Tibial artery (tissue), 4 donors: Measurements from ENCODE around the gene TBX19.

Source experiments
- DNase-seq, 2 donors: peaks; one replicate each; pipeline ENCODE4 v3.0.0-alpha.2; 2019
- H3K27ac ChIP-seq, 2 donors: fragments of 200-600 bp; sonication (generic) in 1 of 2; 1 replicate in 1 of 2; 2 replicates in 1 of 2; pipeline ENCODE4 v1.5.1; 2018 to 2019; ENCODE audit warnings: mild to moderate bottlenecking in 1 of 2
- H3K27me3 ChIP-seq, 2 donors: fragments of 200-600 bp; sonication (generic) in 1 of 2; one replicate each; pipeline versions ENCODE4 v1.5.1 to v1.6.0; 2016 to 2019
- H3K36me3 ChIP-seq, 3 donors: fragments of 200-600 bp; sonication (generic) in 2 of 3; one replicate each; pipeline ENCODE4 v1.5.1; 2016 to 2019; ENCODE audit warnings: mild to moderate bottlenecking in 2 of 3
- H3K4me1 ChIP-seq, 4 donors: fragments of 200-600 bp; sonication (generic) in 2 of 4; 1 replicate in 3 of 4; 2 replicates in 1 of 4; pipeline ENCODE4 v1.5.1; 2016 to 2019
- H3K4me3 ChIP-seq, 2 donors: fragments of 200-600 bp; sonication (generic) in 1 of 2; 1 replicate in 1 of 2; 2 replicates in 1 of 2; pipeline ENCODE4 v1.5.1; 2018 to 2019; ENCODE audit warnings: mild to moderate bottlenecking in 2 of 2
- H3K9me3 ChIP-seq, 3 donors: fragments of 200-600 bp; sonication (generic) in 1 of 3; one replicate each; pipeline ENCODE4 v1.5.1; 2016 to 2019
- CTCF ChIP-seq, 2 experiments: fragments of 200-600 bp in 1 of 2; fragments of 450-650 bp in 1 of 2; IDR thresholded peaks; one replicate each; pipeline ENCODE4 v1.5.1; 2017 to 2019; ENCODE audit warnings: antibody characterized with exemption in 2 of 2, mild to moderate bottlenecking in 1 of 2, moderate library complexity in 1 of 2
- intact Hi-C: fragments of 100-400 bp; cut with DNase I; formaldehyde crosslinking; loops from one replicate; pipeline ENCODE4 v1.15.0; 2023; ENCODE audit warnings: low total_unique reads

The TBX19 gene

DNA sequence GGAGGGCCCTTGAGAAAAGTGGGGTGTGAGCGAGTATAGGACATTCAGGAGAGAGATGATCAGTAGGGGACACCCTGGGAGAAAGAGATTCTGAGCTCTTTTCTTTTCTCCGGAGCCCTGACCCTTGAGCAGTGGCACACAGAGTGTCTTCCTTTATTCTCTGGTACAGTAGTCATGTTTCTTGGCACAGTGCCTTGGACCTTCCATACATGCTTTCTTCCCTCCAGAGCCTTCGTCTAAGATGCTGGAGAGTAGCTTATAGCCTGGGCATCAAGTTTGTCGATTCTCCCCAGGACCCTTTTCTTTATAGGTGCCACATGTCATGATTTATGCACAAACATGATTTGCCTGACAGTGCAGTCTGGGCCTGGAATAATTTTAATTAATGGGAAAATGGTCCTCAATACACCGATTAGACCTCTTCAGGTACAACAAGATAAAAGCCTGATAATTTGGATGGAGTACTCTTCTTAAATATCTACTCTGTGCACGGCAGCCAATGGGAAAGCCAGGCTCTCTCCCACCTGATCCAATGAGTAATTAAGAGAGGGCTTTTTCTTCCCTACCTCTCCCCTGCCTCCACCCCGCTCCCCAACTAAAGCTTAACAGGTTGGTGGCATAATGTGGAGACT lies at the start of gene TBX19:
Gene TBX19, plus strand, starts transcription at position 582 of the 632 bp plus-strand sequence. CDS start 214 bp downstream, outside the sequence.
- no peak for TF ChIP-seq CTCF (IDR thresholded peaks at IDR 0.05)
- H3K9me3 ChIP-seq, result peaks cover 0 to 7% (median 0%) of the 10 kb centered on the region in 3 donors
- H3K27me3 ChIP-seq, result no peaks in the 10 kb centered on the region
- H3K4me3 ChIP-seq, result no peak within 1 kb of the TSS
- H3K27ac ChIP-seq, result no peak within 1 kb of the TSS
- intact Hi-C loops, result no loop called here
- H3K4me1 ChIP-seq, result no peaks in the 10 kb centered on the region
- no peak for DNase-seq
- H3K36me3 ChIP-seq, result no peaks in the 10 kb centered on the region

- no peak for DNase-seq
- Histone ChIP-seq H3K27me3 (no peaks in the 10 kb centered on the region), H3K4me1 (peaks cover 0 to 33% (median 4%) of the 10 kb centered on the region in 4 donors), H3K4me3 (no peak overlapping the region), H3K36me3 (peaks cover 67 to 88% (median 72%) of the 10 kb centered on the region in 3 donors), H3K9me3 (no peaks in the 10 kb centered on the region), H3K27ac (no peak overlapping the region)
- intact Hi-C loops, result no loop called here
- peak; percentile 31 to 33 for TF ChIP-seq CTCF (IDR thresholded peaks at IDR 0.05)
These were observed 45.7 kb upstream of the TBX19 start for GRCh38 chr1:168234846-168235547.

- H3K27me3 ChIP-seq, result no peaks in the 10 kb centered on the region
- no peak for DNase-seq
- no peak overlapping the region for H3K27ac ChIP-seq
- intact Hi-C loops, result no loop called here
- H3K4me1 ChIP-seq, result peaks cover 0 to 28% (median 3%) of the 10 kb centered on the region in 4 donors
- no peak overlapping the region for H3K4me3 ChIP-seq
- H3K9me3 ChIP-seq, result no peaks in the 10 kb centered on the region
- H3K36me3 ChIP-seq, result peaks cover 72 to 88% (median 78%) of the 10 kb centered on the region in 3 donors
- TF ChIP-seq CTCF (IDR thresholded peaks at IDR 0.05), result no peak
These were observed 45.2 kb upstream of the TBX19 start for GRCh38 chr1:168235548-168235885.

GRCh38 chr1:168235937-168236336 lies 44.7 kb upstream of the TBX19 start:
- TF ChIP-seq CTCF (IDR thresholded peaks at IDR 0.05), result no peak
- no peak overlapping the region for H3K27ac ChIP-seq
- H3K27me3 ChIP-seq, result no peaks in the 10 kb centered on the region
- H3K9me3 ChIP-seq, result no peaks in the 10 kb centered on the region
- H3K36me3 ChIP-seq, result peaks cover 73 to 91% (median 80%) of the 10 kb centered on the region in 3 donors
- intact Hi-C loops, result no loop called here
- peaks cover 0 to 24% (median under 1%) of the 10 kb centered on the region in 4 donors for H3K4me1 ChIP-seq
- H3K4me3 ChIP-seq, result no peak overlapping the region
- no peak for DNase-seq

DNA sequence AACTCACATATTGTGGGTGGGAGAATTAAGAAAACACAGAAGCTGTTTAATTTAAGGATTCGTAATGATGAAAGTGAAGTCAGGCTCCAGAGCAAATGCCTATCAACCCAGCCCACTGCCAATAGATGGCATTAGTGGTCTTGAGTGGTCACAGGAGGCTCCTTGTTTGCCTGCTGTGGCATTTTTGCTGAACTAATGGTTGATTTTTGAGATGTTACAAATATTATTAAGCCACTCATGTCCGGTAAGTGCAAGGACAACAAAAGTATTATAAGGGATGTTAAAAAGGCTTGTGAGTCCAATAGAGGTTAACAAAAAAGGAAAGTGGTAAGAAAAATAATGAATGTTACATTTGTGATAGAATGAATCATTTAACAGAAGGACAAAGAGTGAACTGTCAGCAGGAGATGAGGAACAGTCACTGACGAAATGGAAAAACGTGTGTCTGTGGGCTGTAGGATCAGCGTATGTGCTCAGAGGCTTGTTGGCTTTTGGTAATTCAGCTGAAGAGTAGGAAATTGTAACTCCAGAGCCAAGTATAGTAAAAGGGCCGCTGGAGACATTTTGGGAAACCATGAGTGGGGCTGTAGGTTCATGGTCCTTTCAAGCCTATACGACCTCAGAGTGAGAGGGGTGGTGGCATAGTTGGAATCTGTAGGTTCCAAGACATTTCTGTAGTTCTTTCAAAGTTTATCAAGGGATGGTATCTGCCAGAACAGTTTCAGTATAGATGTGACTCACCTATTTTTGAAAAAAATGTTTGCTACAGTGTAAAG lies 43.7 kb upstream of the TBX19 start:
- TF ChIP-seq CTCF (IDR thresholded peaks at IDR 0.05), result no peak
- no peak overlapping the region for H3K27ac ChIP-seq
- peaks cover 75 to 91% (median 79%) of the 10 kb centered on the region in 3 donors for H3K36me3 ChIP-seq
- H3K4me1 ChIP-seq, result peaks cover 0 to 15% (median 0%) of the 10 kb centered on the region in 4 donors
- no peak for DNase-seq
- no peaks in the 10 kb centered on the region for H3K27me3 ChIP-seq
- no peaks in the 10 kb centered on the region for H3K9me3 ChIP-seq
- intact Hi-C loops, result no loop called here
- H3K4me3 ChIP-seq, result no peak overlapping the region
